AG09309 (cell line): ENCODE results near the gene FAM98C.

Experiments
- DNase-seq: peaks from one replicate; pipeline ENCODE4 v3.0.0-alpha.2; 2010; ENCODE audit warnings: low read depth
- H3K4me3 ChIP-seq: 2 replicates; pipeline ENCODE4 v1.5.1; 2011; ENCODE audit warnings: mild to moderate bottlenecking, low read depth, low read length, moderate library complexity; ENCODE audit not compliant: control insufficient read depth
- CTCF ChIP-seq: IDR thresholded peaks from 2 replicates; pipeline ENCODE4 v1.5.1; 2011; ENCODE audit warnings: mild to moderate bottlenecking, low read depth, low read length, inconsistent platforms; ENCODE audit not compliant: insufficient read depth, control insufficient read depth; ENCODE audit errors: missing control alignments

FAM98C gene

GRCh38 chr19:38453596-38453995 lies 50.7 kb downstream of the FAM98C start:
- no peak overlapping the region for H3K4me3 ChIP-seq
- DNase-seq = no peak
- no peak for TF ChIP-seq CTCF

- no peak for DNase-seq
Observed at GRCh38 chr19:38455031-38455430, 52.1 kb downstream of the FAM98C start.

GRCh38 chr19:38457202-38457601 lies 54.3 kb downstream of the FAM98C start:
- DNase-seq = no peak
- no peak overlapping the region for H3K4me3 ChIP-seq
- no peak for TF ChIP-seq CTCF

More at GRCh38 chr19:38455031-38455430, 52.1 kb downstream of the FAM98C start:
- H3K4me3 ChIP-seq = no peak overlapping the region
- no peak for TF ChIP-seq CTCF

- TF ChIP-seq CTCF = no peak
- DNase-seq = no peak
- H3K4me3 ChIP-seq = no peak overlapping the region
Observed at GRCh38 chr19:38457690-38458405, 55.0 kb downstream of the FAM98C start.
